Ammon's horn (tissue), 1 donor: ENCODE measurements around the gene TMPRSS15.

Experiments used
- DNase-seq: peaks from one replicate; pipeline ENCODE4 v3.0.0-alpha.2; 2016; ENCODE audit warnings: low spot score

TMPRSS15 gene

DNA sequence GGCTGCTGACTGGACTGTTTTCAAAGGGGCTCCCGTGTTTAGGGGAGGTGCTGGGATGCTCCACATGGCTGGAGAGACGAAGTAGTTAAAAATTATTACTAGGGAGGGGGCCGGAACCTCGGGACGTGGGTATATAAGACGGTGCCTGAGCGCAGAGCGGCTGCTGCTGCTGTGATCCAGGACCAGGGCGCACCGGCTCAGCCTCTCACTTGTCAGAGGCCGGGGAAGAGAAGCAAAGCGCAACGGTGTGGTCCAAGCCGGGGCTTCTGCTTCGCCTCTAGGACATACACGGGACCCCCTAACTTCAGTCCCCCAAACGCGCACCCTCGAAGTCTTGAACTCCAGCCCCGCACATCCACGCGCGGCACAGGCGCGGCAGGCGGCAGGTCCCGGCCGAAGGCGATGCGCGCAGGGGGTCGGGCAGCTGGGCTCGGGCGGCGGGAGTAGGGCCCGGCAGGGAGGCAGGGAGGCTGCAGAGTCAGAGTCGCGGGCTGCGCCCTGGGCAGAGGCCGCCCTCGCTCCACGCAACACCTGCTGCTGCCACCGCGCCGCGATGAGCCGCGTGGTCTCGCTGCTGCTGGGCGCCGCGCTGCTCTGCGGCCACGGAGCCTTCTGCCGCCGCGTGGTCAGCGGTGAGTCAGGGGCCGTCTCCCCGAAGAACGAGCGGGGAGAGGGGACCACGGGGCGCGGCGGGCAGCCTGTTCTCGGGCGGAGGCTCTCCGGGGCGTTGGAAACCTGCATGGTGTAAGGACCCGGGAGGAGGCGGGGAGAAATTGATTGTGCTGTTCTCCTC is 158.7 kb downstream of the TMPRSS15 start, which contains the start of gene CHODL:
Gene CHODL (plus strand): TSS at position 163 of the 793 bp plus-strand sequence. CDS start 391 bp downstream, at position 554.
- DNase-seq: peak; percentile 4

DNA sequence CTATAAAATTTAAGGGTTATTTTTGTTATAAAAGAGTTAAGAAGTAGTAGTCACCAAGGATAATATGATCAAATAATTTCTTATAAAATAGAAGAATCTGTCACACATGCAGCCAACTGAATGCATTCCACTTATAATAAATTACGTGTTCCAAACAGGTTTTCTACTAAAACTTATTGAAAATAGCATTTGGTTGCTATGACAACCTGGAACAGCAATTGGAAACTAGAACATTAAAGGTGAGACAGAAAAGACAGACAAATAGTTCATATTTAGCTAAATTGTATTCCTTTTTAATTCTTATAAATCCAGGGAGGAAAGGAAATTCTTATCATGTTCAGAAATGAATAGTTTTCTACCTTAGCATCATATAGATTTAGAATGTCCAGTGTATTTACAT is 168.0 kb downstream of the TMPRSS15 start:
- DNase-seq: no peak

DNA sequence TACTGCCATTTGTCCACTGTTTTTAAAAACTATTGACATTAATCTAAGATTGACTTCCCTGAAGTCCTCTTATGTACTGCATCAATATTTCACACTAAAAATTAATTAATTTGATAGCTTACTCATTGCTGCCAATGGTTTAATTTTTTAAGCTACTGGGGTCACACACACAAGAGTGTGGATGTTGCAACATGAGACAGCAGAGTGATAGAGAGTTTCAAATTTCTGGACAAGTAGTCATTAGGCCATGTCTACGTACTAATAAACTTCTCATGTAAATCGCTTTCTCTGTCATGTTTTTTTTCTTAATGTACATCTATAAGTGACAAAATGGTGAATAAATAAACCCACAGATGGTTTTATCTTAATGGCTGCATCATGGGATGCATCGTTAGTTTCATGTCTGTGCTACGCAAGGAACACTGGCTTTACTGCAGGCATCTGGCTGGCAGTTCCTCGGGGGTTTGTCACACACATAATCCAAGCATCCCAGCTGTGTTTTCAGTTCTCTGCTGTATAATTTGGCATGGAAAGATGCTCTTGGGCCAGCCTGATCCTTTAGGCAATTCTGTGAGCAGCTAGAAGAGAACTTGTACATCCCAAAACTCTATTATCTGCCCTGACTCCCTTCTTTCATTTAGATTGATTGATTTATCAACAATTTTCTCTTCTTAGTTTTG is 175.4 kb downstream of the TMPRSS15 start:
- no peak for DNase-seq

DNA sequence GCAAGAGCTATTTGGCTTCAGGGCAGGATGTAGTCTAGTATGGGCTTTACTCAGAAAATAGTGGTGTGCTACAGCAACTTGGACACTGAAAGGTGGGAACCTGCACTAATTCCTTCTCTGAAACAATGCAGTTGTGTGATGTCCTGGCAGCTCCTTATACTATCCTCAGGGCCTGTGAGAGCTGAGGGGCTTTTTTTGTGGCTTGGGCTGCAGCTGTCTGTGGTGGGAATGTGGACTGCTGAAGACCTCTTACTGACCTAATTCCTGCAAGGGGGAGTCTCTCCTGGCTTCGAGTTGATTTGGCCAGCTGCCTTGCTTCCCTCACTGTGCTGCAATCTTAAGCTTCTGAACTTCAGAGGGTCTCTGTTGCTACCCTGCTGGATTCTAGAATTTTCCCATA is 181.2 kb downstream of the TMPRSS15 start:
- DNase-seq: no peak

DNA sequence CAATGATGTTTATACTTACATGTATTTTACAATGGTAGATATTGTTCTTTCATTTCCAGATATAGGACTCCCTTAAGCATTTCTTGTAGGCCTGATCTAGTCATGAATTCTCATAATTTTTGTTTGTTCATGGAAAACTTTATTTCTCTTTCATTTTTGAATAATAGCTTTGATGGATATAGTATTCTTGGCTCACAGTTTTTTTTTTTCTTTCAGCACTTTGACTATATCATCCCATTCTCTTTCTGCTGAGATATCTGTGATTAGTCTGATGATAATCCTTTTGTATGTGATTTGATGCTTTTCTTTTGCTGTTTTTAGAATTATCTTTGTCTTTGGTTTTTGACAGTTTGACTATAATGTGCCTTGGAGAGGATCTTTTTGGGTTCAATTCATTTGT is 183.1 kb downstream of the TMPRSS15 start:
- no peak for DNase-seq
